Fibroblast of lung (primary cell): Measurements from ENCODE around the gene ADGRF3.

ENCODE experiments used
- CTCF ChIP-seq, 2 donors: IDR thresholded peaks in 1 of 2; conservative IDR thresholded peaks in 1 of 2; 1 replicate in 1 of 2; 2 replicates in 1 of 2; pipeline ENCODE4 v1.5.1; 2011 to 2012; ENCODE audit warnings: low read length in 2 of 2, control low read depth in 1 of 2, inconsistent platforms in 1 of 2, low read depth in 1 of 2, mild to moderate bottlenecking in 1 of 2
- EZH2 ChIP-seq: IDR thresholded peaks from 2 replicates; pipeline ENCODE4 v1.5.1; 2012; ENCODE audit warnings: low read length, control low read depth, mild to moderate bottlenecking; ENCODE audit errors: missing control alignments

GRCh38 chr2:26269571-26270158, 76.9 kb downstream of the ADGRF3 start:
- no peak for TF ChIP-seq CTCF (conservative IDR thresholded peaks at IDR 0.05 in 1 of 2, IDR thresholded peaks at IDR 0.05 in 1 of 2; ENCODE audit: low read depth in 1 of 2, low read length in 2 of 2)
- no peak for TF ChIP-seq EZH2
